GM12864 (cell line): Measurements from ENCODE around the gene CHRNE.
"Not testable (repeated sequence)": the region's sequence is repeated elsewhere in the genome, so short reads cannot be mapped to it uniquely, and the experiment has no call there.

Experiments
- DNase-seq: peaks from one replicate; pipeline ENCODE4 v3.0.0-alpha.2; 2011; ENCODE audit warnings: low read depth
- H3K4me3 ChIP-seq: 2 replicates; pipeline ENCODE4 v1.5.1; 2011; ENCODE audit warnings: mild to moderate bottlenecking, low read depth, low read length, control low read depth
- CTCF ChIP-seq: IDR thresholded peaks from 2 replicates; pipeline ENCODE4 v1.5.1; 2011; ENCODE audit warnings: low read depth, mild to moderate bottlenecking, moderate library complexity, low read length, control low read depth, inconsistent platforms; ENCODE audit errors: missing control alignments

Gene CHRNE

GRCh38 chr17:4920351-4921048 lies 17.6 kb upstream of the CHRNE start:
- TF ChIP-seq CTCF, result no peak
- no peak for DNase-seq
- H3K4me3 ChIP-seq, result no peak overlapping the region

- DNase-seq, result no peak
- no peak for TF ChIP-seq CTCF
- no peak overlapping the region for H3K4me3 ChIP-seq
These were observed 16.7 kb upstream of the CHRNE start for GRCh38 chr17:4919511-4920047.

GRCh38 chr17:4914551-4914950 lies 11.7 kb upstream of the CHRNE start:
- not testable (repeated sequence) for H3K4me3 ChIP-seq, DNase-seq

GRCh38 chr17:4913994-4914393 lies 11.1 kb upstream of the CHRNE start:
- no peak for TF ChIP-seq CTCF
- DNase-seq, result no peak
- H3K4me3 ChIP-seq, result no peak overlapping the region

GRCh38 chr17:4908711-4909496 lies 6.0 kb upstream of the CHRNE start:
- H3K4me3 ChIP-seq, result no peak overlapping the region
- TF ChIP-seq CTCF, result peak; percentile 76

GRCh38 chr17:4908301-4908700 lies 5.4 kb upstream of the CHRNE start:
- no peak for DNase-seq
- no peak overlapping the region for H3K4me3 ChIP-seq
- TF ChIP-seq CTCF, result no peak

More at GRCh38 chr17:4908711-4909496, 6.0 kb upstream of the CHRNE start:
- peak; percentile 37 for DNase-seq

GRCh38 chr17:4906642-4907041 lies 3.7 kb upstream of the CHRNE start:
- DNase-seq, H3K4me3 ChIP-seq: not testable (repeated sequence)

- DNase-seq, result no peak
- no peak for TF ChIP-seq CTCF
- no peak overlapping the region for H3K4me3 ChIP-seq
These were observed 358 bp downstream of the CHRNE start for GRCh38 chr17:4902540-4902939.
